Ishikawa (cell line): ENCODE results near the gene KISS1R.

Experiments
- CEBPB ChIP-seq: IDR thresholded peaks from 2 replicates; pipeline ENCODE4 v1.6.1; 2012
- CREB1 ChIP-seq: IDR thresholded peaks from 2 replicates; pipeline ENCODE4 v1.6.1; 2012; ENCODE audit warnings: low read depth
- EGR1 ChIP-seq: IDR thresholded peaks from 2 replicates; pipeline ENCODE4 v1.6.1; 2012
- MAX ChIP-seq: IDR thresholded peaks from 2 replicates; pipeline ENCODE4 v1.6.1; 2012
- NFIC ChIP-seq: IDR thresholded peaks from 2 replicates; pipeline ENCODE4 v1.6.1; 2012
- TAF1 ChIP-seq: IDR thresholded peaks from 2 replicates; pipeline ENCODE4 v1.6.1; 2012; ENCODE audit warnings: low read depth, mild to moderate bottlenecking
- TCF12 ChIP-seq: IDR thresholded peaks from 2 replicates; pipeline ENCODE4 v1.6.1; 2012; ENCODE audit warnings: low read depth
- TF ChIP-seq, protein P1 (sequence below): IDR thresholded peaks from 2 replicates; pipeline ENCODE4 v1.6.1; 2012; ENCODE audit warnings: low read depth, mild to moderate bottlenecking

- peak; percentile 70; the same call in 1 of the 2 replicates for TF ChIP-seq TAF1
- peak; percentile 18; the same call in 1 of the 2 replicates for TF ChIP-seq CEBPB
- no peak; the same call in 1 of the 2 replicates for TF ChIP-seq MAX
- TF ChIP-seq NFIC: no peak
- no peak for TF ChIP-seq TCF12
- TF ChIP-seq, protein P1, sequence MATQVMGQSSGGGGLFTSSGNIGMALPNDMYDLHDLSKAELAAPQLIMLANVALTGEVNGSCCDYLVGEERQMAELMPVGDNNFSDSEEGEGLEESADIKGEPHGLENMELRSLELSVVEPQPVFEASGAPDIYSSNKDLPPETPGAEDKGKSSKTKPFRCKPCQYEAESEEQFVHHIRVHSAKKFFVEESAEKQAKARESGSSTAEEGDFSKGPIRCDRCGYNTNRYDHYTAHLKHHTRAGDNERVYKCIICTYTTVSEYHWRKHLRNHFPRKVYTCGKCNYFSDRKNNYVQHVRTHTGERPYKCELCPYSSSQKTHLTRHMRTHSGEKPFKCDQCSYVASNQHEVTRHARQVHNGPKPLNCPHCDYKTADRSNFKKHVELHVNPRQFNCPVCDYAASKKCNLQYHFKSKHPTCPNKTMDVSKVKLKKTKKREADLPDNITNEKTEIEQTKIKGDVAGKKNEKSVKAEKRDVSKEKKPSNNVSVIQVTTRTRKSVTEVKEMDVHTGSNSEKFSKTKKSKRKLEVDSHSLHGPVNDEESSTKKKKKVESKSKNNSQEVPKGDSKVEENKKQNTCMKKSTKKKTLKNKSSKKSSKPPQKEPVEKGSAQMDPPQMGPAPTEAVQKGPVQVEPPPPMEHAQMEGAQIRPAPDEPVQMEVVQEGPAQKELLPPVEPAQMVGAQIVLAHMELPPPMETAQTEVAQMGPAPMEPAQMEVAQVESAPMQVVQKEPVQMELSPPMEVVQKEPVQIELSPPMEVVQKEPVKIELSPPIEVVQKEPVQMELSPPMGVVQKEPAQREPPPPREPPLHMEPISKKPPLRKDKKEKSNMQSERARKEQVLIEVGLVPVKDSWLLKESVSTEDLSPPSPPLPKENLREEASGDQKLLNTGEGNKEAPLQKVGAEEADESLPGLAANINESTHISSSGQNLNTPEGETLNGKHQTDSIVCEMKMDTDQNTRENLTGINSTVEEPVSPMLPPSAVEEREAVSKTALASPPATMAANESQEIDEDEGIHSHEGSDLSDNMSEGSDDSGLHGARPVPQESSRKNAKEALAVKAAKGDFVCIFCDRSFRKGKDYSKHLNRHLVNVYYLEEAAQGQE: no peak
- no peak; the same call in 1 of the 2 replicates for TF ChIP-seq CREB1
- no peak for TF ChIP-seq EGR1
These were observed 24.0 kb upstream of the KISS1R start, which contains the start of the genes MED16 and RNU6-9 for GRCh38 chr19:892894-893689.
